HCT116 (cell line): ENCODE measurements around the gene COL4A1. TPM values are rescaled to one million over a fixed set of nuclear protein-coding genes. Genes with fewer than 3 reads are reported as not detected.

ENCODE experiments used
- ATAC-seq: fragments of 200-7000 bp; cut with Tn5 transposase; 2 replicates; pipeline ENCODE4 v1.9.1; 2020; ENCODE audit warnings: mild to moderate bottlenecking, moderate library complexity
- BruUV-seq: library from RNA; stranded (reverse); fragments of 400-500 nt; replicated peaks from 2 replicates; lab custom pipeline; 2021; lab: Mats Ljungman, UMichigan
- CTCF ChIA-PET: fragments of 300-600 bp; sonication (Branson Sonifier 250); formaldehyde crosslinking; loops from one replicate; lab custom pipeline; 2021; ENCODE audit warnings: antibody characterized with exemption; lab: Charles Lee
- POLR2A ChIA-PET: fragments of 300-600, 350-600 bp; sonication (Branson Sonifier 250); formaldehyde crosslinking; loops from one replicate; lab custom pipeline; 2021; ENCODE audit warnings: antibody characterized with exemption; lab: Charles Lee
- RAD21 ChIA-PET, 2 experiments: fragments of 300-600 bp; sonication (Branson Sonifier 250); formaldehyde crosslinking; loops; one replicate each; lab custom pipeline; 2023; ENCODE audit warnings: low total read pairs in 2 of 2; ENCODE audit not compliant: uncharacterized antibody in 2 of 2, unreplicated experiment in 2 of 2, low non-redundant PET in 1 of 2; lab: Charles Lee
- DNase-seq: peaks from one replicate; pipeline ENCODE4 v3.0.0-alpha.2; 2010; ENCODE audit warnings: low read depth, low spot score
- H2AFZ ChIP-seq: fragments of 200-600 bp; shearing (Covaris generic), sonication (generic); 2 replicates; pipeline ENCODE4 v1.6.1; 2017; ENCODE audit warnings: low read depth, mixed run types, mixed read lengths, antibody characterized with exemption, low read length; ENCODE audit not compliant: poor library complexity, severe bottlenecking
- H3K27ac ChIP-seq: 2 replicates; pipeline ENCODE4 v1.5.1; 2012; ENCODE audit warnings: low read depth, low read length
- H3K27me3 ChIP-seq: fragments of 200-600 bp; sonication (generic); 2 replicates; pipeline ENCODE4 v1.6.1; 2016; ENCODE audit warnings: mixed run types, low read length, mixed read lengths; ENCODE audit not compliant: insufficient read depth
- H3K36me3 ChIP-seq, 2 experiments: fragments of 200-500 bp in 1 of 2; fragments of 200-600 bp in 1 of 2; sonication (Bioruptor generic) in 1 of 2; sonication (generic) in 1 of 2; 2 replicates each; pipeline versions ENCODE4 v1.5.1 to v1.6.1; 2014 to 2016; ENCODE audit warnings: low read length in 2 of 2, inconsistent platforms in 1 of 2, mixed read lengths in 1 of 2, mixed run types in 1 of 2; ENCODE audit not compliant: insufficient read depth in 2 of 2, control insufficient read depth in 1 of 2
- H3K4me1 ChIP-seq, 2 experiments: fragments of 200-600 bp in 1 of 2; sonication (generic) in 1 of 2; 2 replicates each; pipeline versions ENCODE4 v1.5.1 to v1.6.1; 2012 to 2017; ENCODE audit warnings: low read length in 2 of 2, inconsistent platforms in 1 of 2, mild to moderate bottlenecking in 1 of 2, mixed read lengths in 1 of 2, mixed run types in 1 of 2, moderate library complexity in 1 of 2; ENCODE audit not compliant: insufficient read depth in 2 of 2, control insufficient read depth in 1 of 2
- H3K4me2 ChIP-seq: fragments of 200-600 bp; sonication (generic); 2 replicates; pipeline ENCODE4 v1.6.1; 2017; ENCODE audit warnings: mixed run types, low read length, mixed read lengths
- H3K4me3 ChIP-seq, 2 experiments: fragments of 200-600 bp in 1 of 2; sonication (generic) in 1 of 2; replicated peaks in 1 of 2; 2 replicates each; pipeline ENCODE4 v1.5.1; 2011 to 2016; ENCODE audit warnings: low read length in 2 of 2, control low read depth in 1 of 2, low read depth in 1 of 2, mild to moderate bottlenecking in 1 of 2, mixed read lengths in 1 of 2, mixed run types in 1 of 2
- H3K79me2 ChIP-seq: fragments of 200-600 bp; sonication (generic); 2 replicates; pipeline ENCODE4 v1.6.1; 2017; ENCODE audit warnings: mild to moderate bottlenecking, mixed run types, low read length, moderate library complexity, mixed read lengths; ENCODE audit not compliant: insufficient read depth
- H3K9ac ChIP-seq: fragments of 200-600 bp; sonication (generic); 2 replicates; pipeline ENCODE4 v1.6.1; 2016; ENCODE audit warnings: low read length, mixed read lengths
- H3K9me2 ChIP-seq: fragments of 200-600 bp; sonication (generic), shearing (Covaris generic); 2 replicates; pipeline ENCODE4 v1.6.1; 2017; ENCODE audit warnings: mixed run types, mild to moderate bottlenecking, moderate library complexity; ENCODE audit not compliant: insufficient read depth
- H3K9me3 ChIP-seq, 2 experiments: fragments of 200-500 bp in 1 of 2; fragments of 200-600 bp in 1 of 2; sonication (Bioruptor generic) in 1 of 2; sonication (generic) in 1 of 2; 2 replicates each; pipeline ENCODE4 v1.6.1; 2014 to 2017; ENCODE audit warnings: low read length in 2 of 2, mixed read lengths in 2 of 2, inconsistent platforms in 1 of 2, low read depth in 1 of 2, mild to moderate bottlenecking in 1 of 2, mixed run types in 1 of 2, moderate library complexity in 1 of 2; ENCODE audit not compliant: control insufficient read depth in 1 of 2, insufficient read depth in 1 of 2
- H4K20me1 ChIP-seq: fragments of 200-600 bp; sonication (generic), shearing (Covaris generic); 2 replicates; pipeline ENCODE4 v1.6.1; 2017; ENCODE audit warnings: mixed run types, mild to moderate bottlenecking, moderate library complexity; ENCODE audit not compliant: insufficient read depth
- CBX3 ChIP-seq: IDR thresholded peaks from 2 replicates; pipeline ENCODE4 v1.6.1; 2012; ENCODE audit warnings: low read depth
- CTCF ChIP-seq, 3 experiments: fragments of 200-600 bp in 1 of 3; sonication (generic) in 1 of 3; IDR thresholded peaks in 2 of 3; conservative IDR thresholded peaks in 1 of 3; 2 replicates each; pipeline ENCODE4 v1.5.1; 2012 to 2017; ENCODE audit warnings: low read depth in 2 of 3, low read length in 2 of 3, antibody characterized with exemption in 1 of 3, borderline replicate concordance in 1 of 3, control low read depth in 1 of 3, mild to moderate bottlenecking in 1 of 3, mixed read lengths in 1 of 3, mixed run types in 1 of 3, moderate library complexity in 1 of 3; ENCODE audit not compliant: insufficient read depth in 1 of 3
- ELF1 ChIP-seq: IDR thresholded peaks from 2 replicates; pipeline ENCODE4 v1.6.1; 2012; ENCODE audit warnings: low read depth, borderline replicate concordance
- EZH2 ChIP-seq: fragments of 200-600 bp; sonication (generic); IDR thresholded peaks from 2 replicates; pipeline ENCODE4 v1.6.1; 2017; ENCODE audit warnings: antibody characterized with exemption, mixed run types
- EZH2phosphoT487 ChIP-seq: fragments of 200-600 bp; IDR thresholded peaks from 2 replicates; pipeline ENCODE4 v1.6.1; 2018; ENCODE audit warnings: antibody characterized with exemption, borderline replicate concordance
- FOSL1 ChIP-seq: IDR thresholded peaks from 2 replicates; pipeline ENCODE4 v1.6.1; 2012; ENCODE audit warnings: low read depth
- MAX ChIP-seq: IDR thresholded peaks from 2 replicates; pipeline ENCODE4 v1.6.1; 2012
- POLR2A ChIP-seq: IDR thresholded peaks from 2 replicates; pipeline ENCODE4 v1.7.0; 2011; ENCODE audit warnings: borderline replicate concordance; ENCODE audit not compliant: insufficient read depth, insufficient read length; ENCODE audit errors: extremely low read depth
- POLR2AphosphoS5 ChIP-seq: IDR thresholded peaks from 2 replicates; pipeline ENCODE4 v1.6.1; 2011; ENCODE audit warnings: mild to moderate bottlenecking, low read depth, low read length, moderate library complexity
- RAD21 ChIP-seq: IDR thresholded peaks from 2 replicates; pipeline ENCODE4 v1.6.1; 2012; ENCODE audit warnings: low read depth, mild to moderate bottlenecking
- SIN3A ChIP-seq: IDR thresholded peaks from 2 replicates; pipeline ENCODE4 v1.6.1; 2012; ENCODE audit warnings: low read depth
- SRF ChIP-seq: IDR thresholded peaks from 2 replicates; pipeline ENCODE4 v1.6.1; 2012; ENCODE audit warnings: low read depth
- ZFX ChIP-seq: fragments of 450-650 bp; IDR thresholded peaks from 2 replicates; pipeline ENCODE4 v1.6.1; 2017
- intact Hi-C: fragments of 100-400 bp; cut with micrococcal nuclease; formaldehyde crosslinking; loops from 2 replicates; pipeline ENCODE4 v1.10.0; 2022
- total RNA-seq: library from RNA; stranded (reverse); gene quantifications from one replicate; pipeline ENCODE4 v1.2.1, GENCODE V29; 2021; ENCODE audit not compliant: unreplicated experiment

Gene COL4A1
- total RNA-seq, 1 experiment from 2014 or later = 0.57 TPM

GRCh38 chr13:110290153-110290552 lies 16.8 kb downstream of the COL4A1 start:
- POLR2A ChIA-PET = no interaction called here
- DNase-seq (no peak), ATAC-seq (no peak)
- Histone ChIP-seq H3K4me3 (no peak overlapping the region), H3K79me2 (no peaks in the 10 kb centered on the region), H3K36me3 (no peaks in the 10 kb centered on the region), H4K20me1 (no peaks in the 10 kb centered on the region), H3K4me1 (no peaks in the 10 kb centered on the region), H3K27me3 (peaks cover 31% of the 10 kb centered on the region), H3K4me2 (no peak overlapping the region), H3K9me2 (no peaks in the 10 kb centered on the region), H3K9me3 (no peaks in the 10 kb centered on the region), H3K9ac (no peak overlapping the region), H3K27ac (no peak overlapping the region), H2AFZ (no peak overlapping the region)
- TF ChIP-seq RAD21 (no peak), POLR2A (no peak), ZFX (no peak), SIN3A (no peak), CTCF (IDR thresholded peaks at IDR 0.05 in 2 of 3, conservative IDR thresholded peaks at IDR 0.05 in 1 of 3; ENCODE audit: borderline replicate concordance in 1 of 3, insufficient read depth in 1 of 3, low read depth in 2 of 3, low read length in 2 of 3) (no peak), EZH2 (no peak), MAX (no peak), FOSL1 (no peak), ELF1 (no peak), SRF (no peak), CBX3 (no peak), EZH2phosphoT487 (no peak), POLR2AphosphoS5 (no peak)
- no TSS peak for BruUV-seq
- CTCF ChIA-PET = no interaction called here
- intact Hi-C loops = no loop called here
- RAD21 ChIA-PET = no interaction called here
